ENCODE results near the gene LSM4. TPM values are rescaled to one million over a fixed set of nuclear protein-coding genes. Genes with fewer than 3 reads are reported as not detected.

The LSM4 gene
- total and polyA plus RNA-seq, 10 of the 15 experiments (the other 5 are each of a cell fraction or from before 2014, with no cell fraction given): 12.6 to 652 (median 217) TPM

GRCh38 chr19:18333680-18334079, 10.8 kb upstream of the LSM4 start (continued):
- TF ChIP-seq CUX1 (IDR thresholded peaks at IDR 0.05; ENCODE audit: insufficient replicate concordance, low read depth, low read length): no peak
- no peak for TF ChIP-seq TCF12 (IDR thresholded peaks at IDR 0.05; ENCODE audit: low read depth, low read length)
- TF ChIP-seq KAT2A (conservative IDR thresholded peaks at IDR 0.05; ENCODE audit: control insufficient read depth, low read depth, low read length): no peak
- no peak for TF ChIP-seq HDGF (IDR thresholded peaks at IDR 0.05)
- TF ChIP-seq WRNIP1 (IDR thresholded peaks at IDR 0.05; ENCODE audit: borderline replicate concordance, low read depth, low read length): no peak
- no peak for TF ChIP-seq NR2C2 (IDR thresholded peaks at IDR 0.05; ENCODE audit: borderline replicate concordance, control insufficient read depth, insufficient read length, low read depth)

GRCh38 chr19:18332917-18333530, 10.1 kb upstream of the LSM4 start:
- H2AFZ ChIP-seq (ENCODE audit: control insufficient read depth, low read depth, low read length): no peak overlapping the region
- no peaks in the 10 kb centered on the region for H3K27me3 ChIP-seq (replicated peaks in 1 of 2; ENCODE audit: control insufficient read depth in 2 of 2, insufficient read depth in 2 of 2, low read length in 1 of 2)
- FAIRE-seq (no peak), DNase-seq (ENCODE audit: low read depth, low spot score) (no peak), ATAC-seq (no peak)
- H4K20me1 ChIP-seq (ENCODE audit: control insufficient read depth, insufficient read depth): no peaks in the 10 kb centered on the region
- no peak overlapping the region for H3K4me3 ChIP-seq
- SMC1A ChIA-PET (ENCODE audit: uncharacterized antibody, unreplicated experiment): interaction anchor here (1.5 kb wide), 1 partner anchor 53 kb away, joined by 5 read pairs; no protein-coding TSS in a partner anchor
- BruUV-seq (replicated peaks): no TSS peak
- H3K36me3 ChIP-seq (ENCODE audit: control insufficient read depth in 2 of 2, insufficient read depth in 2 of 2, low read length in 1 of 2): no peaks in the 10 kb centered on the region
- in situ Hi-C loops (cut with MboI) (no loop called here), intact Hi-C loops (cut with micrococcal nuclease; ENCODE audit: unreplicated experiment) (no loop called here)
- no peak overlapping the region for H3K4me2 ChIP-seq (ENCODE audit: control insufficient read depth, insufficient read depth)
- POLR2A ChIA-PET: interaction anchor here (1.1 to 10.4 kb wide), 3 partner anchors 11 to 64 kb away, joined by 3 to 206 read pairs (median 5); partner anchors contain the start of gene JUND
- no peaks in the 10 kb centered on the region for H3K9me3 ChIP-seq (replicated peaks; ENCODE audit: control insufficient read depth, insufficient read depth, low read length)
- WGBS (ENCODE audit: insufficient coverage, insufficient replicate concordance, low lambda C conversion rate, missing lambda C conversion rate): 51% methylated on average over 15 of the region's 15 CpGs
- no peak overlapping the region for H3K27ac ChIP-seq (ENCODE audit: control insufficient read depth, insufficient read depth)
- no peaks in the 10 kb centered on the region for H3K4me1 ChIP-seq (ENCODE audit: control insufficient read depth, insufficient read depth, low read length)
- CTCF ChIA-PET: interaction anchor here (1.0 to 11.3 kb wide), 2 partner anchors 55 to 57 kb away, joined by 3 to 516 read pairs; partner anchors contain the start of genes IQCN and JUND
- RAD21 ChIA-PET (ENCODE audit: unreplicated experiment): no interaction called here
- H3K79me2 ChIP-seq (ENCODE audit: control insufficient read depth, insufficient read depth, low read length): no peaks in the 10 kb centered on the region
- no peak overlapping the region for H3K9ac ChIP-seq (ENCODE audit: control insufficient read depth, insufficient read depth, low read length)
- no peak for TF ChIP-seq BHLHE40 (IDR thresholded peaks at IDR 0.05; ENCODE audit: borderline replicate concordance in 1 of 2, low read depth in 2 of 2, low read length in 1 of 2)
- TF ChIP-seq MTA2 (IDR thresholded peaks at IDR 0.05; ENCODE audit: low read depth): no peak
- no peak for TF ChIP-seq SUPT20H (IDR thresholded peaks at IDR 0.05; ENCODE audit: borderline replicate concordance, control insufficient read depth, low read depth, low read length)
- TF ChIP-seq CREB1 (IDR thresholded peaks at IDR 0.05; ENCODE audit: low read depth): no peak
- no peak for TF ChIP-seq CEBPZ (IDR thresholded peaks at IDR 0.05; ENCODE audit: low read depth, low read length)
- TF ChIP-seq IKZF1 (conservative IDR thresholded peaks at IDR 0.05): no peak
- TF ChIP-seq CBFB (IDR thresholded peaks at IDR 0.05; ENCODE audit: low read depth): no peak
- no peak for TF ChIP-seq RCOR1 (conservative IDR thresholded peaks at IDR 0.05; ENCODE audit: low read depth, low read length)
- TF ChIP-seq BCL11A (IDR thresholded peaks at IDR 0.05; ENCODE audit: low read depth, low read length): no peak
